Muscle layer of colon (tissue), 2 donors: Measurements from ENCODE around the gene KIF16B.

Source experiments
- H3K27ac ChIP-seq: one replicate; pipeline ENCODE4 v1.7.0; 2013; ENCODE audit warnings: low read depth, mild to moderate bottlenecking, low read length, moderate library complexity
- H3K27me3 ChIP-seq, 2 donors: one replicate each; pipeline ENCODE4 v1.7.0; 2013; ENCODE audit warnings: low read length in 2 of 2, mild to moderate bottlenecking in 2 of 2; ENCODE audit not compliant: insufficient read depth in 2 of 2, control insufficient read depth in 1 of 2
- H3K36me3 ChIP-seq: one replicate; pipeline ENCODE4 v1.7.0; 2013; ENCODE audit warnings: mild to moderate bottlenecking, low read length; ENCODE audit not compliant: insufficient read depth
- H3K4me1 ChIP-seq: one replicate; pipeline ENCODE4 v1.7.0; 2013; ENCODE audit warnings: mild to moderate bottlenecking, low read length; ENCODE audit not compliant: insufficient read depth
- H3K4me3 ChIP-seq, 2 donors: one replicate each; pipeline ENCODE4 v1.7.0; 2013; ENCODE audit warnings: low read length in 2 of 2, low read depth in 1 of 2, mild to moderate bottlenecking in 1 of 2, moderate library complexity in 1 of 2
- H3K9ac ChIP-seq: one replicate; pipeline ENCODE4 v1.7.0; 2013; ENCODE audit warnings: low read length
- H3K9me3 ChIP-seq: one replicate; pipeline ENCODE4 v1.7.0; 2013; ENCODE audit warnings: mild to moderate bottlenecking, low read length
- donor health status: abdominal sarcoma.
- donor health status: Adenocarcinoma of cecum.

KIF16B gene

GRCh38 chr20:16553101-16553500, 20.1 kb downstream of the KIF16B start:
- Histone ChIP-seq H3K36me3 (no peaks in the 10 kb centered on the region), H3K27me3 (no peaks in the 10 kb centered on the region), H3K4me3 (no peak overlapping the region), H3K9me3 (no peaks in the 10 kb centered on the region), H3K4me1 (peaks cover 9% of the 10 kb centered on the region), H3K27ac (no peak overlapping the region), H3K9ac (no peak overlapping the region)

- Histone ChIP-seq H3K27ac (no peak overlapping the region), H3K4me1 (peaks cover 9% of the 10 kb centered on the region), H3K27me3 (no peaks in the 10 kb centered on the region), H3K4me3 (no peak overlapping the region), H3K9me3 (no peaks in the 10 kb centered on the region), H3K36me3 (no peaks in the 10 kb centered on the region), H3K9ac (no peak overlapping the region)
Observed at GRCh38 chr20:16552015-16552414, 21.2 kb downstream of the KIF16B start.

GRCh38 chr20:16551607-16552006, 21.6 kb downstream of the KIF16B start:
- Histone ChIP-seq H3K9me3 (no peaks in the 10 kb centered on the region), H3K4me3 (no peak overlapping the region), H3K36me3 (no peaks in the 10 kb centered on the region), H3K27ac (no peak overlapping the region), H3K9ac (no peak overlapping the region), H3K4me1 (peaks cover 8% of the 10 kb centered on the region), H3K27me3 (no peaks in the 10 kb centered on the region)

GRCh38 chr20:16548068-16548672, 25.1 kb downstream of the KIF16B start:
- no peaks in the 10 kb centered on the region for H3K36me3 ChIP-seq
- no peak overlapping the region for H3K9ac ChIP-seq
- H3K27me3 ChIP-seq = no peaks in the 10 kb centered on the region
- H3K27ac ChIP-seq = no peak overlapping the region
- H3K4me3 ChIP-seq = no peak overlapping the region
- no peaks in the 10 kb centered on the region for H3K9me3 ChIP-seq
- no peaks in the 10 kb centered on the region for H3K4me1 ChIP-seq

GRCh38 chr20:16544949-16545348, 28.3 kb downstream of the KIF16B start:
- Histone ChIP-seq H3K27ac (no peak overlapping the region), H3K4me3 (no peak overlapping the region), H3K9me3 (no peaks in the 10 kb centered on the region), H3K9ac (no peak overlapping the region), H3K27me3 (no peaks in the 10 kb centered on the region), H3K36me3 (no peaks in the 10 kb centered on the region), H3K4me1 (no peaks in the 10 kb centered on the region)

- Histone ChIP-seq H3K9ac (no peak overlapping the region), H3K4me1 (no peaks in the 10 kb centered on the region), H3K27me3 (no peaks in the 10 kb centered on the region), H3K9me3 (no peaks in the 10 kb centered on the region), H3K4me3 (no peak overlapping the region), H3K27ac (no peak overlapping the region), H3K36me3 (no peaks in the 10 kb centered on the region)
Observed at GRCh38 chr20:16542477-16542876, 30.8 kb downstream of the KIF16B start.

GRCh38 chr20:16541878-16542277, 31.4 kb downstream of the KIF16B start:
- Histone ChIP-seq H3K9me3 (no peaks in the 10 kb centered on the region), H3K27me3 (no peaks in the 10 kb centered on the region), H3K36me3 (no peaks in the 10 kb centered on the region), H3K27ac (no peak overlapping the region), H3K4me3 (no peak overlapping the region), H3K4me1 (no peaks in the 10 kb centered on the region), H3K9ac (no peak overlapping the region)

- H3K9ac ChIP-seq = no peak overlapping the region
- H3K9me3 ChIP-seq = no peaks in the 10 kb centered on the region
- H3K4me3 ChIP-seq = no peak overlapping the region
- H3K27ac ChIP-seq = no peak overlapping the region
- no peaks in the 10 kb centered on the region for H3K36me3 ChIP-seq
- no peaks in the 10 kb centered on the region for H3K27me3 ChIP-seq
- H3K4me1 ChIP-seq = no peaks in the 10 kb centered on the region
Observed at GRCh38 chr20:16541226-16541625, 32.0 kb downstream of the KIF16B start.

GRCh38 chr20:16539280-16540021, 33.8 kb downstream of the KIF16B start:
- Histone ChIP-seq H3K4me1 (no peaks in the 10 kb centered on the region), H3K9ac (no peak overlapping the region), H3K36me3 (no peaks in the 10 kb centered on the region), H3K27ac (no peak overlapping the region), H3K9me3 (no peaks in the 10 kb centered on the region), H3K4me3 (no peak overlapping the region), H3K27me3 (no peaks in the 10 kb centered on the region)

GRCh38 chr20:16538779-16539178, 34.5 kb downstream of the KIF16B start:
- H3K27me3 ChIP-seq = no peaks in the 10 kb centered on the region
- H3K4me1 ChIP-seq = no peaks in the 10 kb centered on the region
- H3K36me3 ChIP-seq = no peaks in the 10 kb centered on the region
- no peak overlapping the region for H3K9ac ChIP-seq
- H3K27ac ChIP-seq = no peak overlapping the region
- no peak overlapping the region for H3K4me3 ChIP-seq
- H3K9me3 ChIP-seq = no peaks in the 10 kb centered on the region

- H3K9ac ChIP-seq = no peak overlapping the region
- no peaks in the 10 kb centered on the region for H3K27me3 ChIP-seq
- H3K4me3 ChIP-seq = no peak overlapping the region
- no peak overlapping the region for H3K27ac ChIP-seq
- no peaks in the 10 kb centered on the region for H3K9me3 ChIP-seq
- H3K4me1 ChIP-seq = no peaks in the 10 kb centered on the region
- no peaks in the 10 kb centered on the region for H3K36me3 ChIP-seq
Observed at GRCh38 chr20:16537918-16538317, 35.3 kb downstream of the KIF16B start.
